ENCODE data around the gene MPP7. TPM values are rescaled to one million over a fixed set of nuclear protein-coding genes. Genes with fewer than 3 reads are reported as not detected.
A peak's percentile ranks its signal among the peaks of the same experiment; 100 is the strongest.
"Not testable (repeated sequence)": the region's sequence is repeated elsewhere in the genome, so short reads cannot be mapped to it uniquely, and the experiment has no call there.

The MPP7 gene
- total RNA-seq = 10 to 100 TPM; 11.0 to 12.3 TPM

GRCh38 chr10:28302638-28303488, at the start of gene MPP7:
TSS of gene MPP7 (minus strand) at chr10:28303064. CDS start at chr10:28238604, 64,460 bp downstream.
- DNase-seq = peak; percentile 97
- Mint-ChIP-seq H3K4me1 (peaks cover 55% of the 10 kb centered on the region), H3K4me3 (peak within 1 kb of the TSS; percentile 91), H3K9me3 (no peaks in the 10 kb centered on the region), H3K36me3 (no peaks in the 10 kb centered on the region), H3K27ac (peak within 1 kb of the TSS; percentile 79), H3K27me3 (no peaks in the 10 kb centered on the region)

- Mint-ChIP-seq H3K27me3 (no peaks in the 10 kb centered on the region), H3K27ac (no peak overlapping the region), H3K4me1 (no peaks in the 10 kb centered on the region), H3K9me3 (peaks cover 15% of the 10 kb centered on the region), H3K4me3 (no peak overlapping the region), H3K36me3 (peaks cover 4% of the 10 kb centered on the region)
- DNase-seq = no peak
Observed at GRCh38 chr10:28349892-28350291, 47.0 kb upstream of the MPP7 start.

GRCh38 chr10:28343987-28344895, 41.4 kb upstream of the MPP7 start:
- Mint-ChIP-seq H3K4me1 (peaks cover 8% of the 10 kb centered on the region), H3K27ac (no peak overlapping the region), H3K27me3 (no peaks in the 10 kb centered on the region), H3K36me3 (peaks cover 14% of the 10 kb centered on the region), H3K9me3 (peaks cover 39% of the 10 kb centered on the region), H3K4me3 (no peak overlapping the region)
- no peak for DNase-seq

GRCh38 chr10:28343252-28343651, 40.4 kb upstream of the MPP7 start:
- Mint-ChIP-seq H3K4me1 (peaks cover 11% of the 10 kb centered on the region), H3K27me3 (no peaks in the 10 kb centered on the region), H3K4me3 (no peak overlapping the region), H3K27ac (no peak overlapping the region), H3K36me3 (peaks cover 14% of the 10 kb centered on the region), H3K9me3 (peaks cover 39% of the 10 kb centered on the region)
- DNase-seq = no peak

GRCh38 chr10:28341679-28342078, 38.8 kb upstream of the MPP7 start:
- H3K36me3 Mint-ChIP-seq = peaks cover 13% of the 10 kb centered on the region
- DNase-seq, H3K27me3 Mint-ChIP-seq, H3K4me3 Mint-ChIP-seq, H3K27ac Mint-ChIP-seq: not testable (repeated sequence)
- H3K4me1 Mint-ChIP-seq = peaks cover 21% of the 10 kb centered on the region
- H3K9me3 Mint-ChIP-seq = peaks cover 32% of the 10 kb centered on the region

- Mint-ChIP-seq H3K36me3 (peaks cover 5% of the 10 kb centered on the region), H3K4me1 (peaks cover 68% of the 10 kb centered on the region), H3K4me3 (peak overlapping the region; percentile 92), H3K27ac (peak overlapping the region; percentile 100), H3K27me3 (no peaks in the 10 kb centered on the region), H3K9me3 (peaks cover 1% of the 10 kb centered on the region)
- DNase-seq = no peak
Observed at GRCh38 chr10:28332726-28333125, 29.9 kb upstream of the MPP7 start.

- H3K27me3 Mint-ChIP-seq = no peaks in the 10 kb centered on the region
- peaks cover 3% of the 10 kb centered on the region for H3K36me3 Mint-ChIP-seq
- peaks cover 67% of the 10 kb centered on the region for H3K4me1 Mint-ChIP-seq
- H3K27ac Mint-ChIP-seq = peak overlapping the region; percentile 100
- no peak for DNase-seq
- H3K9me3 Mint-ChIP-seq = no peaks in the 10 kb centered on the region
- peak overlapping the region; percentile 61 for H3K4me3 Mint-ChIP-seq
Observed at GRCh38 chr10:28331841-28332240, 29.0 kb upstream of the MPP7 start.

- no peaks in the 10 kb centered on the region for H3K9me3 Mint-ChIP-seq
- DNase-seq = no peak
- peaks cover 67% of the 10 kb centered on the region for H3K4me1 Mint-ChIP-seq
- H3K27me3 Mint-ChIP-seq = no peaks in the 10 kb centered on the region
- H3K4me3 Mint-ChIP-seq = peak overlapping the region; percentile 50
- H3K36me3 Mint-ChIP-seq = peaks cover 3% of the 10 kb centered on the region
- peak overlapping the region; percentile 80 for H3K27ac Mint-ChIP-seq
Observed at GRCh38 chr10:28331066-28331465, 28.2 kb upstream of the MPP7 start.

GRCh38 chr10:28328346-28328745, 25.5 kb upstream of the MPP7 start:
- no peak overlapping the region for H3K4me3 Mint-ChIP-seq
- no peak for DNase-seq
- no peaks in the 10 kb centered on the region for H3K27me3 Mint-ChIP-seq
- no peaks in the 10 kb centered on the region for H3K9me3 Mint-ChIP-seq
- H3K27ac Mint-ChIP-seq = no peak overlapping the region
- peaks cover 62% of the 10 kb centered on the region for H3K4me1 Mint-ChIP-seq
- H3K36me3 Mint-ChIP-seq = peaks cover 5% of the 10 kb centered on the region

GRCh38 chr10:28327491-28327880, 24.6 kb upstream of the MPP7 start:
- no peak for DNase-seq
- Mint-ChIP-seq H3K36me3 (peaks cover 7% of the 10 kb centered on the region), H3K27ac (no peak overlapping the region), H3K27me3 (no peaks in the 10 kb centered on the region), H3K4me1 (peaks cover 60% of the 10 kb centered on the region), H3K9me3 (no peaks in the 10 kb centered on the region), H3K4me3 (no peak overlapping the region)

GRCh38 chr10:28326516-28327490, 23.9 kb upstream of the MPP7 start:
- H3K36me3 Mint-ChIP-seq = peaks cover 9% of the 10 kb centered on the region
- H3K27me3 Mint-ChIP-seq = no peaks in the 10 kb centered on the region
- peaks cover 57% of the 10 kb centered on the region for H3K4me1 Mint-ChIP-seq
- H3K9me3 Mint-ChIP-seq = no peaks in the 10 kb centered on the region
- H3K4me3 Mint-ChIP-seq = peak overlapping the region; percentile 40
- peak overlapping the region; percentile 59 for H3K27ac Mint-ChIP-seq
- no peak for DNase-seq

- Mint-ChIP-seq H3K9me3 (no peaks in the 10 kb centered on the region), H3K27me3 (no peaks in the 10 kb centered on the region), H3K4me3 (no peak overlapping the region), H3K4me1 (peaks cover 26% of the 10 kb centered on the region), H3K27ac (no peak overlapping the region), H3K36me3 (peaks cover 12% of the 10 kb centered on the region)
- DNase-seq = no peak
Observed at GRCh38 chr10:28320799-28321198, 17.9 kb upstream of the MPP7 start.

GRCh38 chr10:28320090-28320489, 17.2 kb upstream of the MPP7 start:
- no peaks in the 10 kb centered on the region for H3K9me3 Mint-ChIP-seq
- no peaks in the 10 kb centered on the region for H3K27me3 Mint-ChIP-seq
- DNase-seq = no peak
- peaks cover 12% of the 10 kb centered on the region for H3K36me3 Mint-ChIP-seq
- peaks cover 27% of the 10 kb centered on the region for H3K4me1 Mint-ChIP-seq
- no peak overlapping the region for H3K4me3 Mint-ChIP-seq
- H3K27ac Mint-ChIP-seq = no peak overlapping the region

- H3K4me3 Mint-ChIP-seq, H3K9me3 Mint-ChIP-seq, DNase-seq, H3K27ac Mint-ChIP-seq, H3K27me3 Mint-ChIP-seq: not testable (repeated sequence)
- Mint-ChIP-seq H3K4me1 (peaks cover 22% of the 10 kb centered on the region), H3K36me3 (peaks cover 11% of the 10 kb centered on the region)
Observed at GRCh38 chr10:28319061-28319460, 16.2 kb upstream of the MPP7 start.

All from activated naive CD8-positive, alpha-beta T cell treated with anti-CD3 and anti-CD28 coated beads for 36 hours (primary cell).